ENCODE measurements around the gene SMAGP.
"Not testable (repeated sequence)": the region's sequence is repeated elsewhere in the genome, so short reads cannot be mapped to it uniquely, and the experiment has no call there.

SMAGP gene

GRCh38 chr12:51264297-51264696 is 5.9 kb downstream of the SMAGP start:
- DNase-seq (ENCODE audit: low read depth): no peak

DNA sequence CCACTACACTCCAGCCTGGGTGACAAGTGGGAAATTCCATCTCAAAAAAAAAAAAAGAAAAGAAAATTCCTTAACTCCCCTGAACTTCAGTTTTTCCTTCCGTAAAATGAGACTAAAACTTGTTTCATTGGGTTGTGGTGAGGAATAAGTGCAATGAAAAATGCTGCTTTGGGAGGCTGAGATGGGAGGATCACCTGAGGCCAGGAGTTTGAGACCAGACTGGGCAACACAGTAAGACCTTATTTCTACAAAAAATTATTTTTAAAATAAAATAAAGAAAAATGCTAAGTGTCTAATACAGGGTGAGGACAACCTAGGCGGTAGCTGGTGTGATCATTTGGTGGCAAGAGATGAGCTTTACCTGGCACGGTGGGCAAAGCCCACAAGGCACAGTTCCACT is 6.9 kb downstream of the SMAGP start:
- no peak for DNase-seq (ENCODE audit: low read depth)

GRCh38 chr12:51262758-51263177 is 7.4 kb downstream of the SMAGP start:
- DNase-seq (ENCODE audit: low read depth): no peak

GRCh38 chr12:51259600-51259999 is 10.6 kb downstream of the SMAGP start:
- DNase-seq (ENCODE audit: low read depth): not testable (repeated sequence)

GRCh38 chr12:51254536-51254935 is 15.7 kb downstream of the SMAGP start:
- no peak for DNase-seq (ENCODE audit: low read depth)

DNA sequence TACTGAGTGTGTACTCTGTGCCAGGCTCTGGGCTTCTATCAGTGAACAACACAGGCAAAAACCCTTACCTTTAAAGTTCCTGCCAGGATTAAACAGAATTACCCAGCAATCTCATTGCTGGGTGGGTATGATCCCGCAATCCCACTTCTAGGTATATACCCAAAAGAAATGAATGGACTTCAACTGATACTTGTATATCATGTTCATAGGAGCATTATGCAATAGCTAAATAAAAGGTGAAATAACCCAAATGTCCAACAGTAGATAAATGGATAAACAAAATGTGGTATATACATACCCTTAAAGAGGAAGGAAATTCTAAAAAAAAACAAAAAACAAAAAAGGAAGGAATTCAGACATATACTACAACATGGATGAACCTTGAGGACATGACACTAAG is 16.9 kb downstream of the SMAGP start:
- no peak for DNase-seq (ENCODE audit: low read depth)

- no peak for DNase-seq (ENCODE audit: low read depth)
Measured at GRCh38 chr12:51247523-51248206, 22.6 kb downstream of the SMAGP start.

DNA sequence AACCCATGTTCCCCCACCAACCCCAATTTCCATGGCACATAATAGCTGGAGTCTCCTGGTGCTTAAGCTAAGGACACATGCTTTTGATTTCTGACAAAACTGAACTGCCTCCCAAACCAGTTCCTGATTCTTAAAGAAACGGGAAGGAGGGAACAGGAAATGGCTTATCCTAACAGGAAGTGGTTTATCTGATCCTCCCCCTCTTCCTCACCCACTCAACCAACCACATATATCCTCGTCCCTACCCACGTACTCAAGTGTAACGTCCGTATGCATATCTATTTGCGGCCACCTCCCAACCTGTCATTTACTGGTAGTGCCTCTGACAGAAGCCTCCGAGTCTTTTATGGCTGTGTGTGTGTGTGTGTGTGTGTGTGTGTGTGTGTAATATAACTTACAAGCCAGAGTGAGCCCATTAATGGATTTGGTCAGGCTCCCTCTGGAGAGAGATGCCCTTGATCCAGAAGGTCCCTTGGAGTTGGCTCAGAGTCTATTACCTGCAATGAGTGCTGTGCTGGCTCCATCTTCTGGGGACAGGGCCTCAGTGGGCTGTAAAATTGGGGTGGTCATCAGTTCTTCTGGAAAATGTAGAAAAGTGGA is 23.9 kb downstream of the SMAGP start:
- peak; percentile 79 for DNase-seq (ENCODE audit: low read depth)

DNA sequence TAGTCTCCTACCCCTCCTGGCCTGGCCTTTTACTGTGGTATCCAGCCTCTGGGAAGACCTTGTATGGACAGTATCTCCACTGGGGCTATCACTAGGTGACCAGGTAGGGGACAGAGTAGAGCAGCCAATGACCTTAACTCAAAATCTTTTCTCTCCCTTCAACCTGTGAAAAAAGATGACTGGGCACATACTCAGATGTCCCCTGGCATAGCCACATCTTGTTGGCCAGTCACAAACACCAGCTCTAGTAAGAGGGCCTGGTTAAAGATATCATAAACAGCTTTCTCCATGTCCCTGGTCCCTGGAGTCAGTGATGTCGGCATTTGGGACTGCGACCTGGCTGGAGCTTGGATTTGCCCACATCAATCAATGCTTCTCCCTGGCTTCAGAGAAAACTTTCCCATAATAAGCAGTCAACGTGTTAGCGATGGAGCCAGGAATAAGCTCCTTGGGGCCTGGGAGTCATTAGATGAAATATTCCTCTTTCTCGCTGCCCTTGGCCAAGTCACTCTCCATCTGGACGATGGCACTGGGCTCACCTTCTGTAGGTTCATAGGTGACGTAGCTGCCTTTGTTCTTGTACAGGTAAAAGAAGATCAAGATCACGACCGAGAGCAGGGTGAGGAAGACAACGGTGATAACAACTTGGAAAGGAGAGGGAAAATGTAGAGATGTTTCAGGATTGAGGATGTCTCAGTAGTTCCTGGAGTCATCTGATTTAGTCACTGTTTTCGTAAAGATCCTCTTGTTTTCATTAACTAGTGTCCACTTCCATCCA is 24.6 kb downstream of the SMAGP start:
- DNase-seq (ENCODE audit: low read depth): no peak

DNA sequence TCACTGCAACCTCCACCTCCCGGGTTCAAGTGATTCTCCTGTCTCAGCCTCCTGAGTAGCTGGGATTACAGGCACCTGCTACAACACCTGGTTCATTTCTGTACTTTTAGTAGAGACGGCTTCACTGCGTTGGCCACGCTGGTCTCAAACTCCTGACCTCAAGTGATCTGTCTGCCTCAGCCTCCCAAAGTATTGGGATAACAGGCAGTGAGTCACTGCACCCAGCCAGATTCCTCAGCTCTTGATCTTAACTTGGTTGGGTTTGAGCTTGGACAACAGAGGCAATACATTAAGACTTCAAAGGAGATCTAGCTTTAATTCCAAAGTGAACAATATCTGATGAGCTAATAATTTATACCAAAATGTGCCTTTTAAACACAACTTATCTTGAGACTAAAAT is 25.9 kb downstream of the SMAGP start:
- DNase-seq (ENCODE audit: low read depth): no peak

GRCh38 chr12:51242876-51243275 is 27.3 kb downstream of the SMAGP start:
- DNase-seq (ENCODE audit: low read depth): no peak

GRCh38 chr12:51242120-51242519 is 28.1 kb downstream of the SMAGP start:
- no peak for DNase-seq (ENCODE audit: low read depth)

- DNase-seq (ENCODE audit: low read depth): no peak
Measured at GRCh38 chr12:51240971-51241370, 29.2 kb downstream of the SMAGP start.

GRCh38 chr12:51238510-51239334 is 31.5 kb downstream of the SMAGP start, which contains the start of gene DAZAP2:
DAZAP2 (plus strand) TSS chr12:51238826; CDS start chr12:51238908, 82 bp downstream.
- peak; percentile 85 for DNase-seq (ENCODE audit: low read depth)

GRCh38 chr12:51238037-51238509 is 32.1 kb downstream of the SMAGP start:
- DNase-seq (ENCODE audit: low read depth): no peak

DNA sequence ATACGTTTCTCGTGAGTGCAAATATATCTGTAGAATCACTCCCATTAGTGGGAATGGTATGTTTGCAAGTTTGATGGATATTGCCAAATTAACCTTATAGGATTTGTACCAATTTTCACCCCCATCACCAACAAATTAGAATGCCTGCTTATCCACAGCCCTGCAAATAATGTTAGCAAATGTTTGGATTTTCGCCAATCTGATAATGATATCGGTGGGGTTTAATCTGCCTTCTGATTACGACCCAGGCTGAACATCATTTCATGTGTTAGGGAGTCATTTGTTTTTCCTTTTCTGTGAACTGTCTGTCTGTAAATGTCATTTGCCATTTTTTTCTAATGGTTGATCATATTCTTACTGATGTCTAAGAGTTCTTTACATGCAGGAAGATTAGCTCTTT is 35.7 kb downstream of the SMAGP start:
- DNase-seq (ENCODE audit: low read depth): no peak

DNA sequence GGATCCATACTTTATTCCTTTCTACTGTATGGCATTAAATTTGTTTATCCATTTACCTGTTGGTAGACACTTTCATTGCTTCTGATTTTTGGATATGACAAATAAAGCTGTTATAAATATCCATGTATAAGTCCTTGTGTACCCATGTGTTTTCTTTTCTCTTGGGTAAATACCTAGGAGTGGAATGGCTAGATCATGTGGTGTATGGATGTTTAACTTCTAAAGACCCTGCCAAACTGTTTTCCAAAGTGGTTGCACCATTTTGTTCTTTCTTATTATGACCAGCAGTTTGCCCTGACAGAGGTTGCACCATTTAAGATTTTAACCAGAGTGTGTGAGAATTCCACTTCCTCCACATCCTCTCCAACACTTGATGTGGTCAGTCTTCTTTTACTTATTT is 37.6 kb downstream of the SMAGP start:
- no peak for DNase-seq (ENCODE audit: low read depth)

- DNase-seq (ENCODE audit: low read depth): no peak
Measured at GRCh38 chr12:51229116-51229809, 41.0 kb downstream of the SMAGP start.

- no peak for DNase-seq (ENCODE audit: low read depth)
Measured at GRCh38 chr12:51227962-51228361, 42.3 kb downstream of the SMAGP start.

GRCh38 chr12:51227112-51227511 is 43.1 kb downstream of the SMAGP start:
- DNase-seq (ENCODE audit: low read depth): not testable (repeated sequence)

DNA sequence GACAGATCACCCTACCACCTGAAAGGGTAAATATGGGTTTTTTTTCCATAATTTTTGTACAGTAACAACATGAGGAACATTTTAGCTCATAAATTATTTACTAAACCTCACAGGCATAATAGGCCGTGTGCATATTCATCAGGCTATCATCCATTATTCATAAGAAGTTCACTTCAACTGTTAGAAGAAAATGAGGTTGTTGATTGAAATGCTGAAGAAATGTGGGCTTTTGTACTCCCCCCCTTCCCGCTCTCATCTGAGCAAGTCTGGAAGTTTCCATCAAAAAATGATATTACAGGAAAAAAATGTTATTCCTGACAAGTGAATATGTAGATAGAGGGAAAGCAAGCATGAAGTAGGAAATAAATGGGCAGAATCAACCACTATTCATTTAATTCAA is 44.4 kb downstream of the SMAGP start:
- no peak for DNase-seq (ENCODE audit: low read depth)
